Neural progenitor cell (in vitro differentiated cells): Measurements from ENCODE around the gene CAPZA1.

Experiments
- EZH2 ChIP-seq: fragments of 200-600 bp; sonication (generic); IDR thresholded peaks from 2 replicates; pipeline ENCODE4 v1.6.1; 2017; ENCODE audit warnings: antibody characterized with exemption, mild to moderate bottlenecking, moderate library complexity
- EZH2phosphoT487 ChIP-seq: fragments of 200-600 bp; sonication (generic); IDR thresholded peaks from 2 replicates; pipeline ENCODE4 v1.6.1; 2017; ENCODE audit warnings: antibody characterized with exemption

DNA sequence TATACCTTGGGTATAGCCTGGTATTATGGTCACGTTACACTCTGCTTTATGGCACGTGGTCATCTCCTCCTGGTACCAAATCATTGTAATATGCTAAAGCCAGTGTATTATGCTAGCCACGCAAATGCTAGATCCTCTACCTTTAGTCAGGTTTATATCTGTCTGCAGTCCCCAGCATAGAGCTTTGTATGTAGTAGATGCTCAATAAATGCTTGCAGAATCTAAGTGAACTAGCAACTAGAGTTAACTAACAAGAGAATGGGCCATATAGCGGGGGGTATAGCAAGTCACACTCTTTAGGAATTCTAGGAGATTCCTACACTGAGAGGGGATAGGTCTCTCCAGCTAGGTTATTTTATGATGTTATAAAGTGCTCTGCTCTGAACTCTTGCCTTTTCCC lies 57.9 kb downstream of the CAPZA1 start:
- TF ChIP-seq EZH2phosphoT487 (no peak), EZH2 (no peak)
